BE2C (cell line): ENCODE results near the gene RMI1.
A peak's percentile ranks its signal among the peaks of the same experiment; 100 is the strongest.

Experiments
- DNase-seq: peaks from one replicate; pipeline ENCODE4 v3.0.0-alpha.2; 2020
- H3K27me3 ChIP-seq: fragments of 250-450 bp; sonication (Bioruptor Pico); 2 replicates; pipeline ENCODE4 v1.5.1; 2020; ENCODE audit warnings: mild to moderate bottlenecking
- H3K36me3 ChIP-seq: fragments of 250-450 bp; sonication (Bioruptor Pico); 2 replicates; pipeline ENCODE4 v1.5.1; 2020; ENCODE audit warnings: mild to moderate bottlenecking
- H3K4me1 ChIP-seq: fragments of 250-450 bp; sonication (Bioruptor Pico); 2 replicates; pipeline ENCODE4 v1.5.1; 2020
- H3K4me3 ChIP-seq: 2 replicates; pipeline ENCODE4 v1.5.1; 2011; ENCODE audit warnings: low read depth, low read length
- H3K9me3 ChIP-seq: fragments of 250-450 bp; sonication (Bioruptor Pico); 2 replicates; pipeline ENCODE4 v1.5.1; 2020
- CTCF ChIP-seq: IDR thresholded peaks from 2 replicates; pipeline ENCODE4 v1.5.1; 2012; ENCODE audit warnings: mild to moderate bottlenecking, low read depth, low read length

Gene RMI1

DNA sequence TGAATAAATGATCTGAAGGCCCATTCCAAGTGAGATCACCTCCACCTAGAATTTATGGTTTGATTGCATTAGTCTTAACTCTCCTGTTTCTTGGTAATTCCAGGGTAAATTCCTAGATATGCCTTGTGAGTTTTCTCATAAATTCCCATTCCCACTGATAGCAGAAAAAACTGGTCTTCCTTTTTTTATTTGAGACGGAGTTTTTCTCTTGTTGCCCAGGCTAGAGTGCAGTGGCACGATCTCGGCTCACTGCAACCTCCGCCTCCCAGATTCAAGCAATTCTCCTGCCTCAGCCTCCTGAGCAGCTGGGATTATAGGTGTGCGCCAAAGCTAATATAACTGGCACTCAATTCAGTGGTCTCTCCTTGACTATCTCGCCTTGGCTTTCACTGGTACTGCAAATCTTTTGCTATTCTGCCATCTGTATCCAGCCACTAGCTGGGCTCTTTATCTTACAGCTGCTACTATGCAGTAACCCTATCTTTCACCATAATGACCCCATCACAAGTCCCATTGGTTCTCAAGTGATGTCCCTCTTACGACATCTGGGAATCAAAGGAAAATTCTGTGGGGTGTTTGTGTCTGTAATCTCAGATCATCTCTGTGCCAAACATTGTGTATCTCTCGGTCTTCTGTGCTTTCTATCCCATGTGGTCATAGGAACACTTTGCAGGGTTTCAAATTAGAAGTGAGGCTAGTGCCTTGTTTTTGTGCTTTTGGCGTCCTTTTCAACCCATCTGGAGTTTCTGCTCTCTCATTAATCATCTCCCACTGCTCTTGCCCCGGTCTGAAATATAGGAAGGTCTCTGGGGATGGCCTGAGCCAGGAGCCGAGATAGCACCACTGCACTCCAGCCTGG lies 15.0 kb upstream of the RMI1 start:
- DNase-seq = peak; percentile 53
- no peak overlapping the region for H3K4me3 ChIP-seq
- TF ChIP-seq CTCF = no peak
- peaks cover 21% of the 10 kb centered on the region for H3K4me1 ChIP-seq
- H3K9me3 ChIP-seq = no peaks in the 10 kb centered on the region
- peaks cover 40% of the 10 kb centered on the region for H3K36me3 ChIP-seq
- no peaks in the 10 kb centered on the region for H3K27me3 ChIP-seq

DNA sequence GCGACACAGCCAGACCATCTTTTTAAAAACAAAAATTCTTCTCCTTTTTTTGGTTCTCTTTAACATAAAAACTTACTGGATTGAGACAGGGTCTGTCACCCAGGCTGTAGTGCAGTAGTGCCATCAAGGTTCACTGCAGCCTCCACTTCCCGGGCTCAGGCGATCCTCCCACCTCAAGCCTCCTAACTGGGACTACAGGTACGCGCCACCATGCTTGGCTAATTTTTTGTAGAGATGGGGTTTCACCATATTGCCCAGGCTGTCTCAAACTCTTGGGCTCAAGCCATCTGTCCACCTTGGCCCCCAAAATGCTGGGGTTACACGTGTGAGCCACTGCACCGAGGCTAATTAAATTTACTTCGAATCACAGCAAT lies 14.4 kb upstream of the RMI1 start:
- Histone ChIP-seq H3K27me3 (no peaks in the 10 kb centered on the region), H3K4me3 (no peak overlapping the region), H3K9me3 (no peaks in the 10 kb centered on the region), H3K36me3 (peaks cover 47% of the 10 kb centered on the region), H3K4me1 (peaks cover 21% of the 10 kb centered on the region)
- DNase-seq = peak; percentile 28
- no peak for TF ChIP-seq CTCF

DNA sequence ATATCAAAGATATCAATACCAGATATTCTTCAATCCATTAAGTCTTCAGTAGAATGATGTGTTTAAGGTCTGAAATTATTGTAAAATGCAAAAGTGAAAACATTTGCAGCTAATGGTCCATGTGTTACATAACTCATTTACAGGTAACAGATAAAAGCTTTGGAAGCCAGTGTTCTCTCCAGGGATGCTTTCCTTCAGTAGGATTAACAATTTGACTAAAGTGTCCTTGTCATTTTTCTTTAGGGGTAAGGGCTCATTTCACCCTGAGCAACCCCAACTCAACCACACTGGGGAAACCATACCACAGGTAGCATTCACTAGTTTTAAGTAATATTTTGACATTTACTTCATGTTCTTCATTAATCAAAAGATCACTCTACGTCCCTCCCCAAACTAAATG lies 13.5 kb upstream of the RMI1 start:
- peaks cover 21% of the 10 kb centered on the region for H3K4me1 ChIP-seq

GRCh38 chr9:83969602-83970001 lies 11.0 kb upstream of the RMI1 start:
- Histone ChIP-seq H3K4me1 (peaks cover 21% of the 10 kb centered on the region), H3K27me3 (no peaks in the 10 kb centered on the region), H3K36me3 (peaks cover 81% of the 10 kb centered on the region), H3K9me3 (no peaks in the 10 kb centered on the region), H3K4me3 (no peak overlapping the region)
- TF ChIP-seq CTCF = no peak
- no peak for DNase-seq

More for the DNA sequence above, 13.5 kb upstream of the RMI1 start:
- no peaks in the 10 kb centered on the region for H3K27me3 ChIP-seq
- no peak overlapping the region for H3K4me3 ChIP-seq
- peaks cover 55% of the 10 kb centered on the region for H3K36me3 ChIP-seq
- DNase-seq = no peak
- TF ChIP-seq CTCF = no peak
- no peaks in the 10 kb centered on the region for H3K9me3 ChIP-seq

DNA sequence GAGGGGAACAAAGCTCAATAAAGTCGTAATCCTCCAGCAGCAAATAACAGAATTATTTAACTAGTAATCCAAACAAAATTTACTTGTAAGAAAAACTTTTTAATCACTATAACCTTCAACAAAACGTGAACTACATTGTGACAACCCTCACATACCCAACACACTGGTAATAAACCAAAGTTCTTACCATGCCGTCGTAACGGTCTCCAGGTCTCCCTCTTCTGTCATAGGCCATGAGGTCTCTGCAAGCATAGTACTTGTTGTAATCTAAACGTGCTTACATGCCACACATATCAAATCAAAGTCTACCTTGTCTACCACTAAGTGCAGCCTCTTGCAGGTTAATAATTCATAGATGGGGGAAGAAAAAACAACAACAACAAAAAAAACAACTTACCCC lies 9.1 kb upstream of the RMI1 start:
- Histone ChIP-seq H3K27me3 (no peaks in the 10 kb centered on the region), H3K4me3 (no peak overlapping the region), H3K36me3 (peaks cover 95% of the 10 kb centered on the region), H3K9me3 (no peaks in the 10 kb centered on the region), H3K4me1 (peaks cover 9% of the 10 kb centered on the region)
- TF ChIP-seq CTCF = no peak
- no peak for DNase-seq

DNA sequence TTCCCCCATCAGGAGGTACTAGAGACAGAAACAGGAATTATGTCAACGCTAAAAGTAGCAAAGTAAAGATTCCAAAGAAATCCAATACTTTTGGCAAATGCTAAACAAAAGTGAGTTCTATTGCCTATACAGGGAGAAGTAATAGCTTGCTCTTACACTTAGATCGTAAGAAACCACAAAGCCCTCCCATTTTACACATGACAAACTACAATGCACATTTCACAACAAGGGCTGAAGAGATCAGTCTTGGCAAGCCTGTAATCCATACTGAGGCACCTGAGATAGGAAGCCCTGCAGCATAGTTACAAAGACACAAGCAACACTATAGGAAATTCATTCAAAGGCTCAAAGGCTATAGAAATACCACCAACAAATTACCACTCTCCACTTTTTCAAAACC lies 8.3 kb upstream of the RMI1 start:
- Histone ChIP-seq H3K36me3 (peaks cover 95% of the 10 kb centered on the region), H3K4me1 (peaks cover under 1% of the 10 kb centered on the region), H3K4me3 (no peak overlapping the region), H3K9me3 (no peaks in the 10 kb centered on the region), H3K27me3 (no peaks in the 10 kb centered on the region)
- no peak for TF ChIP-seq CTCF
- no peak for DNase-seq
